Tibial nerve (tissue), 4 donors: ENCODE results near the gene CD40. TPM values are rescaled to one million over a fixed set of nuclear protein-coding genes. Genes with fewer than 3 reads are reported as not detected.

ENCODE experiments used
- DNase-seq, 2 donors: peaks; one replicate each; pipeline ENCODE4 v3.0.0-alpha.2; 2019; ENCODE audit warnings: low spot score in 2 of 2
- H3K27ac ChIP-seq, 4 donors: fragments of 200-600 bp; sonication (generic) in 3 of 4; one replicate each; pipeline ENCODE4 v1.5.1; 2017 to 2019; ENCODE audit warnings: mild to moderate bottlenecking in 1 of 4
- H3K27me3 ChIP-seq, 2 donors: fragments of 200-600 bp; sonication (generic) in 1 of 2; one replicate each; pipeline versions ENCODE4 v1.5.1 to v1.6.0; 2017 to 2019
- H3K36me3 ChIP-seq, 3 donors: fragments of 200-600 bp; sonication (generic); one replicate each; pipeline ENCODE4 v1.5.1; 2018 to 2019
- H3K4me1 ChIP-seq, 4 donors: fragments of 200-600 bp; sonication (generic) in 3 of 4; one replicate each; pipeline ENCODE4 v1.5.1; 2017 to 2019
- H3K4me3 ChIP-seq, 4 donors: fragments of 200-600 bp; sonication (generic) in 3 of 4; one replicate each; pipeline ENCODE4 v1.5.1; 2017 to 2019; ENCODE audit warnings: mild to moderate bottlenecking in 1 of 4, moderate library complexity in 1 of 4
- H3K9me3 ChIP-seq, 4 donors: fragments of 200-600 bp; sonication (generic) in 3 of 4; one replicate each; pipeline ENCODE4 v1.5.1; 2017 to 2019
- CTCF ChIP-seq, 5 experiments: fragments of 200-600 bp in 3 of 5; fragments of 450-650 bp in 2 of 5; sonication (generic) in 3 of 5; IDR thresholded peaks; one replicate each; pipeline ENCODE4 v1.5.1; 2016 to 2019; ENCODE audit warnings: antibody characterized with exemption in 5 of 5, mild to moderate bottlenecking in 3 of 5, moderate library complexity in 2 of 5
- EP300 ChIP-seq, 2 donors: sonication (generic); formaldehyde crosslinking; IDR thresholded peaks; one replicate each; pipeline ENCODE4 v1.6.1; 2017; ENCODE audit warnings: antibody characterized with exemption in 2 of 2, mild to moderate bottlenecking in 1 of 2
- POLR2A ChIP-seq, 2 donors: fragments of 450-650 bp; IDR thresholded peaks; one replicate each; pipeline ENCODE4 v1.6.1; 2017; ENCODE audit warnings: antibody characterized with exemption in 2 of 2, mild to moderate bottlenecking in 2 of 2, moderate library complexity in 2 of 2
- WGBS, 2 donors: methylation state at CpG; one replicate each; pipeline ENCODE4 v1.1.5; 2018; 5-methylcytosine and 5-hydroxymethylcytosine counted together
- total RNA-seq, 4 donors: library from RNA; depleted of rRNA; stranded (reverse); fragments of >200 nt; gene quantifications; one replicate each; pipeline ENCODE4 v1.1.0, GENCODE V29; 2016

Gene CD40
- 10 to 100 TPM; 18.0 to 32.8 (median 25.1) TPM for total RNA-seq

GRCh38 chr20:46117704-46118467 lies at the start of gene CD40:
TSS of gene CD40 (plus strand) at chr20:46118314. CDS start at chr20:46118344, 30 bp downstream.
- WGBS, 2 donors = 12 to 14% methylated on average over 33 to 39 of the region's 40 CpGs
- no peak for TF ChIP-seq CTCF (IDR thresholded peaks at IDR 0.05)
- TF ChIP-seq POLR2A (IDR thresholded peaks at IDR 0.05) = peak; percentile 5 to 70
- TF ChIP-seq EP300 (IDR thresholded peaks at IDR 0.05) = peak; percentile 72 to 78
- H3K27me3 ChIP-seq = no peaks in the 10 kb centered on the region
- H3K27ac ChIP-seq = peak within 1 kb of the TSS; percentile 75 to 89 (median 85)
- peaks cover 0 to 7% (median 6%) of the 10 kb centered on the region in 3 donors for H3K36me3 ChIP-seq
- H3K9me3 ChIP-seq = no peaks in the 10 kb centered on the region
- DNase-seq = peak; percentile 72 to 84
- H3K4me1 ChIP-seq = peaks cover 0 to 44% (median 15%) of the 10 kb centered on the region in 4 donors
- peak within 1 kb of the TSS; percentile 36 to 63 (median 60) for H3K4me3 ChIP-seq

GRCh38 chr20:46070215-46070900 lies 47.8 kb upstream of the CD40 start:
- Histone ChIP-seq H3K27ac (no peak overlapping the region), H3K36me3 (peaks cover 0 to 67% (median 36%) of the 10 kb centered on the region in 3 donors), H3K4me1 (peaks cover 0 to 33% (median 13%) of the 10 kb centered on the region in 4 donors), H3K9me3 (no peaks in the 10 kb centered on the region), H3K4me3 (no peak overlapping the region), H3K27me3 (no peaks in the 10 kb centered on the region)
- no peak for DNase-seq
- TF ChIP-seq POLR2A (IDR thresholded peaks at IDR 0.05) = no peak
- no peak for TF ChIP-seq CTCF (IDR thresholded peaks at IDR 0.05)
- TF ChIP-seq EP300 (IDR thresholded peaks at IDR 0.05) = no peak
- 94% methylated on average over 20 of the region's 20 CpGs for WGBS, 2 donors

GRCh38 chr20:46071573-46071972 lies 46.5 kb upstream of the CD40 start:
- no peaks in the 10 kb centered on the region for H3K27me3 ChIP-seq
- no peak overlapping the region for H3K27ac ChIP-seq
- TF ChIP-seq EP300 (IDR thresholded peaks at IDR 0.05) (no peak), POLR2A (IDR thresholded peaks at IDR 0.05) (no peak), CTCF (IDR thresholded peaks at IDR 0.05) (no peak)
- H3K36me3 ChIP-seq = peaks cover 0 to 63% (median 24%) of the 10 kb centered on the region in 3 donors
- no peak for DNase-seq
- no peaks in the 10 kb centered on the region for H3K9me3 ChIP-seq
- H3K4me1 ChIP-seq = peaks cover 0 to 45% (median 13%) of the 10 kb centered on the region in 4 donors
- H3K4me3 ChIP-seq = no peak overlapping the region
- WGBS, 2 donors = 88 to 89% methylated on average over 3 of the region's 3 CpGs

- Histone ChIP-seq H3K4me1 (peaks cover 0 to 59% (median 14%) of the 10 kb centered on the region in 4 donors), H3K27me3 (no peaks in the 10 kb centered on the region), H3K4me3 (no peak overlapping the region), H3K9me3 (no peaks in the 10 kb centered on the region), H3K36me3 (peaks cover 0 to 56% (median 13%) of the 10 kb centered on the region in 3 donors), H3K27ac (no peak overlapping the region)
- 73 to 78% methylated on average over 4 of the region's 4 CpGs for WGBS, 2 donors
- no peak for TF ChIP-seq CTCF (IDR thresholded peaks at IDR 0.05)
- no peak for TF ChIP-seq POLR2A (IDR thresholded peaks at IDR 0.05)
- TF ChIP-seq EP300 (IDR thresholded peaks at IDR 0.05) = no peak
- no peak for DNase-seq
Measured at GRCh38 chr20:46073024-46073423, 45.1 kb upstream of the CD40 start.

GRCh38 chr20:46073443-46073842 lies 44.7 kb upstream of the CD40 start:
- Histone ChIP-seq H3K27me3 (no peaks in the 10 kb centered on the region), H3K9me3 (no peaks in the 10 kb centered on the region), H3K36me3 (peaks cover 0 to 56% (median 9%) of the 10 kb centered on the region in 3 donors), H3K4me1 (peaks cover 0 to 64% (median 16%) of the 10 kb centered on the region in 4 donors), H3K4me3 (no peak overlapping the region), H3K27ac (peak overlapping the region in 1 of 4 donors; percentile 22)
- TF ChIP-seq EP300 (IDR thresholded peaks at IDR 0.05) = peak in 1 of 2 donors; percentile 17
- TF ChIP-seq POLR2A (IDR thresholded peaks at IDR 0.05) = no peak
- DNase-seq = no peak
- 66 to 67% methylated on average over 3 of the region's 3 CpGs for WGBS, 2 donors
